H9 (cell line): ENCODE results near the gene CFAP90. TPM values are rescaled to one million over a fixed set of nuclear protein-coding genes. Genes with fewer than 3 reads are reported as not detected.

Experiments used
- DNase-seq: peaks from one replicate; pipeline ENCODE4 v3.0.0-alpha.2; 2017
- H2AFZ ChIP-seq: one replicate; pipeline ENCODE4 v1.6.1; 2013; ENCODE audit warnings: mild to moderate bottlenecking, low read length, control low read depth, moderate library complexity
- H2AK5ac ChIP-seq: 2 replicates; pipeline ENCODE4 v1.6.1; 2013; ENCODE audit warnings: low read length, control low read depth, mixed read lengths; ENCODE audit not compliant: insufficient read length
- H2BK120ac ChIP-seq: one replicate; pipeline ENCODE4 v1.6.1; 2013; ENCODE audit warnings: low read depth, mild to moderate bottlenecking, low read length, control low read depth, inconsistent platforms; ENCODE audit not compliant: poor library complexity, severe bottlenecking
- H2BK12ac ChIP-seq: 2 replicates; pipeline ENCODE4 v1.6.1; 2013; ENCODE audit warnings: low read length, control low read depth, mixed read lengths, low read depth; ENCODE audit not compliant: insufficient read length
- H2BK15ac ChIP-seq: 2 replicates; pipeline ENCODE4 v1.6.1; 2013; ENCODE audit warnings: low read depth, low read length, control low read depth
- H2BK20ac ChIP-seq: one replicate; pipeline ENCODE4 v1.6.1; 2013; ENCODE audit warnings: low read depth, mild to moderate bottlenecking, low read length, control low read depth, inconsistent platforms; ENCODE audit not compliant: poor library complexity, severe bottlenecking
- H2BK5ac ChIP-seq: 2 replicates; pipeline ENCODE4 v1.6.1; 2013; ENCODE audit warnings: low read length, control low read depth, mixed read lengths; ENCODE audit not compliant: insufficient read length
- H3K14ac ChIP-seq: 2 replicates; pipeline ENCODE4 v1.6.1; 2013; ENCODE audit warnings: low read length, control low read depth; ENCODE audit not compliant: insufficient read depth
- H3K18ac ChIP-seq: 2 replicates; pipeline ENCODE4 v1.6.1; 2013; ENCODE audit warnings: low read depth, mild to moderate bottlenecking, mixed read lengths, low read length, control low read depth; ENCODE audit not compliant: insufficient read length
- H3K23ac ChIP-seq: 2 replicates; pipeline ENCODE4 v1.6.1; 2013; ENCODE audit warnings: low read length, control low read depth, mixed read lengths, low read depth; ENCODE audit not compliant: insufficient read length
- H3K23me2 ChIP-seq: 2 replicates; pipeline ENCODE4 v1.6.1; 2013; ENCODE audit warnings: low read depth, mild to moderate bottlenecking, mixed read lengths, low read length, control low read depth; ENCODE audit not compliant: insufficient read length, poor library complexity, severe bottlenecking
- H3K27ac ChIP-seq: 2 replicates; pipeline ENCODE4 v1.5.1; 2013; ENCODE audit warnings: low read length, control low read depth, mixed read lengths, low read depth; ENCODE audit not compliant: insufficient read length
- H3K27me3 ChIP-seq: 2 replicates; pipeline ENCODE4 v1.6.1; 2013; ENCODE audit warnings: low read length, control low read depth, inconsistent platforms; ENCODE audit not compliant: insufficient read depth
- H3K4ac ChIP-seq: 2 replicates; pipeline ENCODE4 v1.6.1; 2013; ENCODE audit warnings: low read depth, mild to moderate bottlenecking, control low read depth, inconsistent platforms, low read length, moderate library complexity
- H3K4me1 ChIP-seq: 2 replicates; pipeline ENCODE4 v1.6.1; 2013; ENCODE audit warnings: low read length, control low read depth, inconsistent platforms; ENCODE audit not compliant: insufficient read depth
- H3K4me2 ChIP-seq: 2 replicates; pipeline ENCODE4 v1.6.1; 2013; ENCODE audit warnings: low read length, control low read depth, mixed read lengths; ENCODE audit not compliant: insufficient read length, insufficient read depth
- H3K56ac ChIP-seq: 2 replicates; pipeline ENCODE4 v1.6.1; 2013; ENCODE audit warnings: low read depth, mild to moderate bottlenecking, mixed read lengths, low read length, control low read depth; ENCODE audit not compliant: insufficient read length
- H3K79me1 ChIP-seq: 2 replicates; pipeline ENCODE4 v1.6.1; 2013; ENCODE audit warnings: low read depth, mild to moderate bottlenecking, moderate library complexity, low read length, control low read depth, inconsistent platforms; ENCODE audit not compliant: insufficient read depth, poor library complexity, severe bottlenecking
- H3K79me2 ChIP-seq: 2 replicates; pipeline ENCODE4 v1.6.1; 2013; ENCODE audit warnings: low read length, control low read depth, inconsistent platforms; ENCODE audit not compliant: insufficient read depth
- H3K9ac ChIP-seq: 2 replicates; pipeline ENCODE4 v1.6.1; 2013; ENCODE audit warnings: low read length, control low read depth, mixed read lengths; ENCODE audit not compliant: insufficient read length; ENCODE audit errors: extremely low read depth
- H3K9me3 ChIP-seq: one replicate; pipeline ENCODE4 v1.6.1; 2013; ENCODE audit warnings: low read depth, low read length, inconsistent platforms; ENCODE audit not compliant: control insufficient read depth
- H3T11ph ChIP-seq: one replicate; pipeline ENCODE4 v1.6.1; 2013; ENCODE audit warnings: mild to moderate bottlenecking, low read length, control low read depth, inconsistent platforms
- H4K20me1 ChIP-seq: one replicate; pipeline ENCODE4 v1.6.1; 2013; ENCODE audit not compliant: control insufficient read depth, insufficient read length, insufficient read depth
- H4K5ac ChIP-seq: 2 replicates; pipeline ENCODE4 v1.6.1; 2013; ENCODE audit warnings: low read depth, mild to moderate bottlenecking, mixed read lengths, low read length, control low read depth; ENCODE audit not compliant: insufficient read length
- H4K8ac ChIP-seq: replicated peaks from 2 replicates; pipeline ENCODE4 v1.6.1; 2013; ENCODE audit warnings: low read length, control low read depth, mixed read lengths, low read depth; ENCODE audit not compliant: insufficient read length
- H4K91ac ChIP-seq: 2 replicates; pipeline ENCODE4 v1.6.1; 2013; ENCODE audit warnings: low read depth, mild to moderate bottlenecking, moderate library complexity, mixed read lengths, low read length, control low read depth; ENCODE audit not compliant: insufficient read length
- H3K27ac Mint-ChIP-seq, 3 experiments: 2 replicates in 2 of 3; 3 replicates in 1 of 3; pipeline ENCODE4 v1.8.0; 2020 to 2021; ENCODE audit warnings: mixed read lengths in 3 of 3, mild to moderate bottlenecking in 1 of 3, moderate library complexity in 1 of 3
- H3K27me3 Mint-ChIP-seq: 2 replicates; pipeline ENCODE4 v1.8.0; 2021; ENCODE audit warnings: low read depth, mild to moderate bottlenecking, moderate library complexity, mixed read lengths
- H3K36me3 Mint-ChIP-seq, 3 experiments: 2 replicates in 2 of 3; 3 replicates in 1 of 3; pipeline ENCODE4 v1.8.0; 2020 to 2021; ENCODE audit warnings: low read depth in 3 of 3, mixed read lengths in 3 of 3; ENCODE audit not compliant: insufficient read depth in 1 of 3
- H3K4me1 Mint-ChIP-seq, 2 experiments: 2 replicates each; pipeline ENCODE4 v1.8.0; 2020; ENCODE audit warnings: mixed read lengths in 2 of 2
- H3K4me3 Mint-ChIP-seq, 2 experiments: 2 replicates in 1 of 2; 3 replicates in 1 of 2; pipeline ENCODE4 v1.8.0; 2020 to 2021; ENCODE audit warnings: mild to moderate bottlenecking in 2 of 2, mixed read lengths in 2 of 2, moderate library complexity in 1 of 2
- H3K9me3 Mint-ChIP-seq, 2 experiments: 2 replicates in 1 of 2; 3 replicates in 1 of 2; pipeline ENCODE4 v1.8.0; 2020; ENCODE audit warnings: mild to moderate bottlenecking in 2 of 2, mixed read lengths in 2 of 2, moderate library complexity in 1 of 2
- CTCF ChIP-seq: fragments of 200-600 bp; sonication (generic); conservative IDR thresholded peaks from 3 replicates; pipeline ENCODE4 v1.8.0; 2021; ENCODE audit warnings: antibody characterized with exemption, mild to moderate bottlenecking
- WGBS: extraction: QIAGEN DNeasy Blood & Tissue Kit; methylation state at CpG from one replicate; pipeline ENCODE4 v1.1.7; 2013; ENCODE audit warnings: missing lambda C conversion rate, low lambda C conversion rate, mixed read lengths; ENCODE audit not compliant: insufficient read length; ENCODE audit errors: extremely low coverage; 5-methylcytosine and 5-hydroxymethylcytosine counted together
- total RNA-seq: library from RNA; stranded (reverse); gene quantifications from 2 replicates; pipeline ENCODE4 v1.2.1, GENCODE V29; 2021

The CFAP90 gene
- total RNA-seq, 1 experiment from 2014 or later = 0.44 TPM

- Mint-ChIP-seq H3K27ac (no peak overlapping the region), H3K4me3 (no peak overlapping the region), H3K27me3 (no peaks in the 10 kb centered on the region), H3K9me3 (no peaks in the 10 kb centered on the region), H3K36me3 (peaks cover 11 to 15% (median 13%) of the 10 kb centered on the region in 3 experiments; a peak in 6 of 7 replicates), H3K4me1 (no peaks in the 10 kb centered on the region)
- Histone ChIP-seq H2BK5ac (no peak overlapping the region), H2BK20ac (no peak overlapping the region), H3K27me3 (no peaks in the 10 kb centered on the region), H2BK15ac (no peak overlapping the region), H4K20me1 (no peaks in the 10 kb centered on the region), H3K4ac (no peak overlapping the region), H2BK12ac (no peak overlapping the region), H3K14ac (no peak overlapping the region), H4K91ac (no peak overlapping the region), H3K56ac (no peak overlapping the region), H3K18ac (no peak overlapping the region), H2BK120ac (no peak overlapping the region), H3K9me3 (no peaks in the 10 kb centered on the region), H3K79me1 (no peaks in the 10 kb centered on the region), H3K23ac (no peak overlapping the region), H4K8ac (no peak overlapping the region), H3K9ac (no peak overlapping the region), H2AK5ac (no peak overlapping the region), H4K5ac (no peak overlapping the region), H2AFZ (no peak overlapping the region), H3K4me1 (no peaks in the 10 kb centered on the region), H3K79me2 (no peaks in the 10 kb centered on the region), H3K4me2 (no peak overlapping the region), H3K27ac (no peak overlapping the region), H3T11ph (no peak overlapping the region), H3K23me2 (no peaks in the 10 kb centered on the region)
- WGBS = no CpG with 5 or more reads among the region's 2 CpGs
- peak; percentile 62 for TF ChIP-seq CTCF
- DNase-seq = no peak
Observed at GRCh38 chr5:7805379-7805778, 45.6 kb downstream of the CFAP90 start.
